ENCODE measurements around the gene NUCB2.
A peak's percentile ranks its signal among the peaks of the same experiment; 100 is the strongest.

Gene NUCB2

GRCh38 chr11:17272801-17273200 lies 3.7 kb upstream of the NUCB2 start:
- DNase-seq: no peak

GRCh38 chr11:17273211-17273610 lies 3.3 kb upstream of the NUCB2 start:
- no peak for DNase-seq

- no peak for DNase-seq
Observed at GRCh38 chr11:17273668-17274282, 2.8 kb upstream of the NUCB2 start.

- no peak for DNase-seq
Observed at GRCh38 chr11:17275400-17276235, 921 bp upstream of the NUCB2 start.

GRCh38 chr11:17277024-17277584 lies 565 bp downstream of the NUCB2 start:
- peak; percentile 35 for DNase-seq

- DNase-seq: no peak
Observed at GRCh38 chr11:17280494-17281127, 4.1 kb downstream of the NUCB2 start.

GRCh38 chr11:17286332-17286731 lies 9.8 kb downstream of the NUCB2 start:
- no peak for DNase-seq

GRCh38 chr11:17287058-17287457 lies 10.5 kb downstream of the NUCB2 start:
- no peak for DNase-seq

- no peak for DNase-seq
Observed at GRCh38 chr11:17291710-17292109, 15.2 kb downstream of the NUCB2 start.

GRCh38 chr11:17293311-17293710 lies 16.8 kb downstream of the NUCB2 start:
- DNase-seq: no peak

GRCh38 chr11:17294033-17294432 lies 17.5 kb downstream of the NUCB2 start:
- no peak for DNase-seq

- DNase-seq: no peak
Observed at GRCh38 chr11:17296852-17297559, 20.5 kb downstream of the NUCB2 start.

- no peak for DNase-seq
Observed at GRCh38 chr11:17298302-17298701, 21.8 kb downstream of the NUCB2 start.

- no peak for DNase-seq
Observed at GRCh38 chr11:17300372-17300771, 23.8 kb downstream of the NUCB2 start.

GRCh38 chr11:17313349-17314231 lies 37.1 kb downstream of the NUCB2 start:
- no peak for DNase-seq

- no peak for DNase-seq
Observed at GRCh38 chr11:17314232-17314547, 37.7 kb downstream of the NUCB2 start.

GRCh38 chr11:17314904-17315426 lies 38.4 kb downstream of the NUCB2 start:
- DNase-seq: no peak

- DNase-seq: no peak
Observed at GRCh38 chr11:17328871-17329494, 52.4 kb downstream of the NUCB2 start.

GRCh38 chr11:17331669-17332068 lies 55.1 kb downstream of the NUCB2 start:
- DNase-seq: no peak

- DNase-seq: no peak
Observed at GRCh38 chr11:17333799-17334586, 57.5 kb downstream of the NUCB2 start.

GRCh38 chr11:17343257-17343656 lies 66.7 kb downstream of the NUCB2 start:
- no peak for DNase-seq

All from DMS153 (cell line).